GM04503 (cell line): ENCODE measurements around the gene DIP2C.
"Not testable (repeated sequence)": the region's sequence is repeated elsewhere in the genome, so short reads cannot be mapped to it uniquely, and the experiment has no call there.

Source experiments
- DNase-seq: peaks from one replicate; pipeline ENCODE4 v3.0.0-alpha.2; 2012; ENCODE audit warnings: low read depth

Gene DIP2C

GRCh38 chr10:693506-693905 lies 4.0 kb upstream of the DIP2C start:
- DNase-seq: no peak

GRCh38 chr10:692682-693351 lies 3.3 kb upstream of the DIP2C start:
- DNase-seq: no peak

GRCh38 chr10:691216-691615 lies 1.7 kb upstream of the DIP2C start:
- DNase-seq: no peak

GRCh38 chr10:690372-691161 lies 1.1 kb upstream of the DIP2C start:
- DNase-seq: no peak

- DNase-seq: no peak
Observed at GRCh38 chr10:689121-689451, 382 bp downstream of the DIP2C start.

GRCh38 chr10:688312-689120 lies 952 bp downstream of the DIP2C start:
- DNase-seq: no peak

- no peak for DNase-seq
Observed at GRCh38 chr10:687583-688311, 1.7 kb downstream of the DIP2C start.

GRCh38 chr10:686155-686931 lies 3.1 kb downstream of the DIP2C start:
- DNase-seq: no peak

- DNase-seq: no peak
Observed at GRCh38 chr10:685613-686012, 3.9 kb downstream of the DIP2C start.

GRCh38 chr10:683448-684071 lies 5.9 kb downstream of the DIP2C start:
- peak; percentile 91 for DNase-seq

GRCh38 chr10:682931-683447 lies 6.5 kb downstream of the DIP2C start:
- DNase-seq: no peak

- DNase-seq: no peak
Observed at GRCh38 chr10:681670-682318, 7.7 kb downstream of the DIP2C start.

GRCh38 chr10:680745-681144 lies 8.7 kb downstream of the DIP2C start:
- DNase-seq: no peak

GRCh38 chr10:680146-680545 lies 9.3 kb downstream of the DIP2C start:
- DNase-seq: no peak

GRCh38 chr10:679556-679955 lies 9.9 kb downstream of the DIP2C start:
- no peak for DNase-seq

- not testable (repeated sequence) for DNase-seq
Observed at GRCh38 chr10:678662-679005, 10.8 kb downstream of the DIP2C start.

- DNase-seq: no peak
Observed at GRCh38 chr10:677750-678661, 11.5 kb downstream of the DIP2C start.

GRCh38 chr10:677038-677437 lies 12.4 kb downstream of the DIP2C start:
- DNase-seq: no peak

- no peak for DNase-seq
Observed at GRCh38 chr10:676178-676577, 13.3 kb downstream of the DIP2C start.
